H54 (cell line): ENCODE measurements around the gene KLK3.

Experiments used
- DNase-seq: peaks from one replicate; pipeline ENCODE4 v3.0.0; 2011; ENCODE audit warnings: low spot score, mixed read lengths; ENCODE audit not compliant: insufficient read length
- FAIRE-seq: peaks from 3 replicates; lab custom pipeline; 2011; peaks lifted over from hg19 to GRCh38; lab: Jason Lieb, UNC
- POLR2A ChIP-seq: IDR thresholded peaks from 2 replicates; pipeline ENCODE4 v1.6.1; 2011; ENCODE audit warnings: low read depth, mild to moderate bottlenecking, low read length

KLK3 gene

DNA sequence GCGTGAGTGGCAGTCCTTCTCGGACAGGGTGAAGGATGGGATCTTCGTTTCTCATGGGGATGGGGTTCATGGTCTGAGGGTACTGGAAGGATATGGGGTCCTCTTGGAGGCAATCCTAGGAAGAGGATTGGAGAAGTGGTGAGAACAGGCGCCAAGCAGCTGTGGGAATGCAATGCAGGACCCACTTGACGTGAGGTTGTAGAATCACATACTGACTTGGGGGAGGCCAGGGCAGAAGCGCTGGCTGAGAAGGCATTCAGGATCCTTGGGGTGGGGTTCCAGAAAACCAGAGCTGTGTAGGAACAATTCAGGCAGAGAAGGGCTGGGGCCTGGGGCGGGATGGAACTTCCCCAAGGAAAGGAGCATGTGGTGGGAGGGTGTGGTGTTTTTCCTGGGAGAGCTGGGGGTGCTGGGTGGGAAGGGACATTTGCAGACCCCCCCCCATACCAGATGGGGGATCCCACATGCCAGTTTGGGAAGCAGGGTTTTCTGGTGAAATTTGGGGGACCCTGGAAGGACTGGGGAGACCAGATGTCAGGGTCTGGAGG lies 32.0 kb upstream of the KLK3 start:
- no peak for TF ChIP-seq POLR2A
- FAIRE-seq: no peak
- DNase-seq: no peak

GRCh38 chr19:50823389-50824042 lies 31.2 kb upstream of the KLK3 start, which contains the start of gene KLK1:
Gene KLK1, minus strand, starts transcription at chr19:50823787. Its CDS starts 39 bp downstream, at chr19:50823748.
- no peak for FAIRE-seq

DNA sequence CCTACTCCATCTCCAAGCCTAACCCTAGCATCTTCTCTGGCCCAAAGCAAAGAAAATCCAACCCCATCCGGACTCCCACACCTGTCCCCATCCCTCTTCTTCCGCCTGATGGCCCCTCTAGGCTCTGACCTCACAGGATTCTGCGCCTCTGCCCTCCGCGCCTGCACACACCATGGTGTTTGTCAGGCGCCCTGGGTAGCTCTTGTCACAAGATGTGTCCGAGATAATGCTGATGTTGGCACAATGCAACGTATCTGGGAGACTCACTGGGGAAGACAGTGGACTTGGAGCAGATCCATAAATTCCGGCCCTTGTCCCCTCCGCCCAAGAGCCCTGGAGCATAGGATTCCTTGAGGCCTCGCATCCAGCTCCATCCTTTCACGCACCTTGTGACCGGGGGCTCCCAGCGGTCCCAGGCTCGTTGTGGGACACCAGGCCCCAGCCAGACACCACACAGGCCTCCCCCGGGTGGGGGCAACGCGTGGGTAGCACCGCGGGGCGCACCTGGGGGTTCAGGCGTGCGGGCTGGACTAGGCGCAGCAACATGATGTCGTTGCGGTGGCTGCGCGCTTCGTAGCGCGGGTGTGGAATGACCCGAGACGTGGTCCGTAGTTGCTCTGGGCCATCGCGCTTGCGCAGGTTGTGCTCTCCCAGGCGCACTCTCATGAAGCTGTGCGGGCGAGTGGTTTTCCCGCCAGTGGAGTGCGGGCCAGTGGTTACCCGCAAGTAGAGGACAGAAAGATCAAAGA lies 28.0 kb upstream of the KLK3 start:
- FAIRE-seq (no peak), DNase-seq (no peak)
- TF ChIP-seq POLR2A: no peak

More at GRCh38 chr19:50823389-50824042, 31.2 kb upstream of the KLK3 start, which contains the start of gene KLK1:
- no peak for DNase-seq
- TF ChIP-seq POLR2A: no peak

- FAIRE-seq (no peak), DNase-seq (no peak)
- no peak for TF ChIP-seq POLR2A
These were observed 27.2 kb upstream of the KLK3 start for GRCh38 chr19:50827476-50827875.

GRCh38 chr19:50829801-50830200 lies 24.9 kb upstream of the KLK3 start:
- no peak for TF ChIP-seq POLR2A
- DNase-seq (no peak), FAIRE-seq (no peak)

GRCh38 chr19:50830266-50831025 lies 24.3 kb upstream of the KLK3 start:
- DNase-seq: no peak
- no peak for FAIRE-seq
- TF ChIP-seq POLR2A: no peak

DNA sequence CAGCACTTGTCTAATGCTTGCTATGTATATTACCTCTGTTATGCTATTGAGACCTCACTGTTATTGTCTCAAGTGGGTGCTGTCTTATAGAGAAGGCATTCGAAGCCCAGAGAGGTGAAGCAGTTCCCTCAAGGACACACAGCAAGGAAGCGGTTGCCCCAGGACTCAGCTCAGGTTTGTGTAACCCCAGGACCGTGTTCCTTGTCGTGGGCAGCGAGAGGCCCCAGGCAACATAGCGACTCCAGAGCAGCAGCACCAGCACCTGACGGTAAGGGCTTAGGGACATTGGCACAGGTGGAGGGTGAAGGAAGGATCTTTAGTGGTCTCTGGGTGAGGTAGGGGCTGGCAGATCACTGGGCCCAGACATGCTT lies 23.7 kb upstream of the KLK3 start:
- FAIRE-seq: no peak
- no peak for TF ChIP-seq POLR2A
- no peak for DNase-seq

GRCh38 chr19:50832666-50833065 lies 22.0 kb upstream of the KLK3 start:
- FAIRE-seq: no peak
- no peak for DNase-seq
- no peak for TF ChIP-seq POLR2A

- no peak for DNase-seq
- no peak for TF ChIP-seq POLR2A
- no peak for FAIRE-seq
These were observed 21.5 kb upstream of the KLK3 start, which contains the start of gene KLK15 for GRCh38 chr19:50833117-50833801. Gene KLK15, minus strand, starts transcription at chr19:50833574. Its CDS starts 2,082 bp downstream, at chr19:50831492.

DNA sequence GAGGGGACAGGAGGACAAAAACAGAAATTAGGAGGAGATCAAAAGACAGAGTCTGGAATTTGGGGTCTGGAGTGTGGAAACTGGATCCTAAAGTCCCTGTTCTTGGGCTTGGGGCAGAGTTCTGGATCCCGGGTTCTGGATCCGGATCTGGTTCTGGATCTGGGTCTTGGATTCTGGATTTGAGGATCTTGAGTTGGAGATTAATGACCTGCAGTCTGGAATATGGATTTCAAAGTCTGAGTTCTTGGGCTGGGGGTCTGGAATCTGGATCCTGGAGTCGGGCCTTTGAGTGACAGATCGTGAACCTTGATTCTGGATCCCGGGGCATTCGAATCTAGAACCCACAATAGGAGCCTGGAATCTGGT lies 20.9 kb upstream of the KLK3 start:
- DNase-seq (no peak), FAIRE-seq (no peak)
- no peak for TF ChIP-seq POLR2A

DNA sequence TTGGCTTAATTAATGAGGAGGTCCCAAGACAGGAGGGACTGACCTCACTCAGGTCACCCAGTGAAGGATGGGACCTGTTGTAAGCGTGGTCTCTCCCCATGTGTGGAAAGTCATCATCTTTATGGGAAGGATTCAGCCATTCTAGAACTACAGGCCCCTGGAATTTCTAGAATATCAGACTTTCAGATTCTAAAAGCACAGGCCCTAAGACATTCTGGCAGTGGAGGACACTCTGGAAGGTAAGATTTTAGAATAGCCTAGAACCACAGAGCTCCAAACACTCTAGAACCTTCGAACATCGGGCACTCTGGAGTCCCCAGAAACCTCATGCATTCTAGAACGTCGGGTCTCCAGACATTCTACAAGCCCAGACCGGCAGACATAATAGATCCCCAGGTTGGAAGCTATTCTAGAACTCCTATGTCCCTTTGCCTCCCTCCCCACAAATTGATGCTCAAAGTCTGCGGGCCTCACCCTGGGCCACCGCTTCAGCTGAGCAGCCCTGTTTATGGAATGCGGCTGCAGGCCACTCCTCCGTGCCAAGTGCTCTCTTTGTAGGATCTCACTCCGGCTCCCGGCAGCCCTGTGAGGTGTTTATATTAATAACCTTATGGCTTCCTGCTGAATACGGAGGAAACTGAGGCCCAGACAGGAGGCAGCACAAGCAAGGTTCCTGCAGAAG lies 19.5 kb upstream of the KLK3 start:
- FAIRE-seq: no peak
- TF ChIP-seq POLR2A: no peak
- DNase-seq: no peak

DNA sequence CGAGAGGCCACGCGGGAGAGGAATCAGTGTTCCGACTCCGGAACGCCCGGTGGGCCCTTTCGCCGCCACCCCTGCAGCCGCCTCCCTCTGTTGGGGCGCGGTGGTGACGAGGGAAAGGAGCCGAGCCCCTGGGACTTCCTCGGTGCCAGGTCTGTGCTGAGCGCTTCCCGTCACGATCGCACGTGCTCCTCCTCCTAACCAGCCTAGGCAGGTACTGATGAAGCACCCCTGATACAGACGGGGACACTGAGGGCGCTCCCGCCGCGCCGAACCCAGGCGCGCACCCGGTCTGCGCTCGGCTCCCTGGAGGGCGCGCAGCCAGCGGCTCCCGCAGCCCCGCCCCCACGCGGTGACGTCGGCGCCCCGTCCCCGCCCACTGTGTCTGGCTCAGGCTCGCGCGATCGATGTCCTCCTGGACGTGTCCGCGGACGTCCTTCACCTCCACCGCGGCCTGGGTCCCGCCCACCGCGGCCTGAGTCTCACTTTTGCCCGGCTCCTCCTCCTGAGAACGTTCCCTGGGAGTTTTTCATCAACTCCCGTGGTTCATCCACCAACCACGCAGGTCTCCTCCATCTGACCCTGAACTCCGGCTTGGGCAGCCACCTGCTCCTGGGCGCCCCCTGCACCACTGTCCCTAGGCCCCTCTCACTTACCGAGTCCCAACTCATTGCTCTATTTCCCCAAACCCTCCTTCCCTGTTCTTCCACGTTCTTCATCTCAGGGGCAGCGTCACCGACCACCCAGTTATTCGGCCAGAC lies 18.8 kb upstream of the KLK3 start:
- DNase-seq (peak; percentile 98), FAIRE-seq (no peak)
- TF ChIP-seq POLR2A: peak; percentile 90
